ENCODE measurements around the gene RPH3AL.
"Not testable (repeated sequence)": the region's sequence is repeated elsewhere in the genome, so short reads cannot be mapped to it uniquely, and the experiment has no call there.

Gene RPH3AL

DNA sequence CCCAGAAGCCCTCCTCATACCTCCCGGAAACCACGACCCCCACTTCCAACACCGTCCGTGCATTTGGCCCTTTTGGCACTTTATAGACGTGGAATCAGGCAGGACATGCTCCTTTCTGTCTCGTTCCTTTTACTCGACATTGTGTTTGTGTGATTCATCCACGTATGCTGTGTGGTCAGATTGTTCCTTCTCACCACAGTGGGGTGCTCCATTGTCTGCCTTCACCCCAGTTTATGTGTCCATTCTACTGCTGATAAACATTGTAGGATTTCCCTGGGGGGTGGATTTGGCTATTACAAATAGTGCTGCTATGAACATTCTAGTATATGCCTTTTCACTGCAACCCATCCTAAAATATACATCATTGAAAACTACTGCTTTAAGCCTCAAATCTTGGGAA is 28.9 kb upstream of the RPH3AL start:
- DNase-seq = no peak
- intact Hi-C loops (cut with DNase I) = no loop called here

GRCh38 chr17:379531-380465 is 27.2 kb upstream of the RPH3AL start:
- intact Hi-C loops (cut with DNase I) = no loop called here
- peak in 1 of 10 donors; percentile 73 for DNase-seq

GRCh38 chr17:378068-378467 is 25.5 kb upstream of the RPH3AL start:
- intact Hi-C loops (cut with DNase I) = no loop called here
- peak in 1 of 10 donors; percentile 42 for DNase-seq

DNA sequence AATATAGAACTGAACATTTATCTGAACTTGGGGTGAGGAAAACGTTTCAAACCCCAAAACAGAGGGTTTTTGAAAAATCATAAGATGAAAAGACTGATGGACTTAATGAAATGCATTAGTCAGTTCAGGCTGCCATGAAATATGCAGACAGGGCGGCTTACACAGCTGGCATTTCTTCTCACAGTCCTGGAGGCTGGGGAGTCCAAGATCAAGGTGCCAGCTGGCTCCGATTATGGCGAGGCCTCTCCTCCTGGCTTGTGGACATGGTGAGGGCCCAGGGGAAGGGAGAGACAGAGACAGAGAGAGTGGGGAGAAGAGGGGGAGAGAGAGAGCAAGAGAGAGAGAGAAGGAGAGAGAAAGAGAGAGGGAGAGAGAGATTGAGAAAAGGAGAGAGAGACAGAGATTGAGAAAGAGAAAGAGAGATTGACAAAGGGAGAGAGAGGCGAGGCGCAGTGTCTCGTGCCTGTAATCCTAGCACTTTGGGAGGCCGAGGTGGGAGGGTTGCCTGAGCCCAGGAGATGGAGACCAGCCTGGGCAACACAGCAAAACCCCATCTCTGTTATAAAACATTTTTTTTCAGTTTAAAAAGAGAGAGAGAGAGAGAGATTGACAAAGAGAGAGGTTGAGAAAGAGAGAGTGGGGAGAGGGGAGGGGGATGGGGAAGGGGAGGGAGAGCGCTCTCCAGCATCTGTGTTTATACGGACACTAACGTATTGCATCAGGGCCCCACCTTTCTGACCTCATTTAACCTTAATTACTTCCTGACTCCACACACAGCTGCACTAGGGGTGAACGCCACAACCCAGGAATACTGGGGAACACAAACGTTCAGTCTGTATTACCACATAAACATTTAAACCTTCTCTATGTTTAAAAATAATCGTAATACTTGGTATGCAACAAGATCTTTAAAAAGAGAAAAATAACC is 24.6 kb upstream of the RPH3AL start:
- DNase-seq = peak in 2 of 10 donors; percentile 7 to 14
- intact Hi-C loops (cut with DNase I) = no loop called here

DNA sequence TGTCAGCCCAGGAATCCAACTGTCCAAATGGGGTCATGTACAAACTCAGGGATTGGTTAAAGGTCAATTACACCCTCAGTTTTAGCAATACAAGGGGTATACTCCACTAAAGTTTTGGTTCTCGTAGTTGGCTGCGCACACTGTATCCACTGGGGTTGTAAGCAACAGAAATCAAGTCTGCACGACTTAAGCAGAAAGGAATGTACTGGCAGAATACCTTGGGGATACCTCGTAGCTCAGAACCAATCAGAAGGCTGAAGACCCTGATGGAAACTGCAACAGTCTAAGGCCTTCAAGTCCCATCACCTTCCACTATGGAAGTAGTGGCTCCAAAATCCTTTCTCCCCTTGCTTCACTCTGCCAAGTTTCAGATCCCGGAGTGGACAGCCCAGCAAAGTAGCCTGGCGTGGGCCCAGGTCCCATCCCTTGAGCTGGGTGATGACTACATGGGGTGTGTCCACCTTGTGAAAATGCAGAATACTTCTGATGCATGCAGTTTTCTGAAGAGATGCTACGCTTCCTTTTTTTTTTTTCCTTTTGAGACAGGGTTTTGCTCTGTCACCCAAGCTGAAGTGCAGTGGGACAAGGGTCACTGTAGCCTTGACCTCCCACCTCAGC is 21.1 kb upstream of the RPH3AL start:
- intact Hi-C loops (cut with DNase I) = no loop called here
- peak in 1 of 10 donors; percentile 72 for DNase-seq

GRCh38 chr17:372157-373152 is 19.8 kb upstream of the RPH3AL start:
- intact Hi-C loops (cut with DNase I) = no loop called here
- peak in 2 of 10 donors; percentile 52 to 53 for DNase-seq

DNA sequence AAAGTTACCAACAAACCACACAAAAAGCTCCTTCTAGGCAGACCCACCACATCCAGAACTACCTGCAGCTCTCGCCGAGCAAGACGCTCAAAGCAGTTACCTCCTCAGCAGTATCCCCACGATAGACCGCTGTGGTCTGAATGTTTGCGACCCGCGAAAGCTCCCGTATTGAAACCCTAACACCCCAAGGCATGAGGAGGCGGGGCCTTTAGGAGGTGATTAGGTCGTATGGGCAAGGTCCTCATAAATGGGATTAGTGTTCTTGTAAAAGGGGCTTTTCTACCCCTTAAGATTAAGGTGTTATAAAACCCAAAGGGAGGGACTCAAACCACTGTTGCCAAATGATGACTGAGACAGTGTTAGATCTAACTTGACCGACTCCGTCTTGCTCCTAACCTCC is 19.0 kb upstream of the RPH3AL start:
- DNase-seq = peak in 2 of 10 donors; percentile 3 to 13
- intact Hi-C loops (cut with DNase I) = no loop called here

- intact Hi-C loops (cut with DNase I); DNase-seq: not testable (repeated sequence)
Observed at GRCh38 chr17:367656-368055, 15.0 kb upstream of the RPH3AL start.

DNA sequence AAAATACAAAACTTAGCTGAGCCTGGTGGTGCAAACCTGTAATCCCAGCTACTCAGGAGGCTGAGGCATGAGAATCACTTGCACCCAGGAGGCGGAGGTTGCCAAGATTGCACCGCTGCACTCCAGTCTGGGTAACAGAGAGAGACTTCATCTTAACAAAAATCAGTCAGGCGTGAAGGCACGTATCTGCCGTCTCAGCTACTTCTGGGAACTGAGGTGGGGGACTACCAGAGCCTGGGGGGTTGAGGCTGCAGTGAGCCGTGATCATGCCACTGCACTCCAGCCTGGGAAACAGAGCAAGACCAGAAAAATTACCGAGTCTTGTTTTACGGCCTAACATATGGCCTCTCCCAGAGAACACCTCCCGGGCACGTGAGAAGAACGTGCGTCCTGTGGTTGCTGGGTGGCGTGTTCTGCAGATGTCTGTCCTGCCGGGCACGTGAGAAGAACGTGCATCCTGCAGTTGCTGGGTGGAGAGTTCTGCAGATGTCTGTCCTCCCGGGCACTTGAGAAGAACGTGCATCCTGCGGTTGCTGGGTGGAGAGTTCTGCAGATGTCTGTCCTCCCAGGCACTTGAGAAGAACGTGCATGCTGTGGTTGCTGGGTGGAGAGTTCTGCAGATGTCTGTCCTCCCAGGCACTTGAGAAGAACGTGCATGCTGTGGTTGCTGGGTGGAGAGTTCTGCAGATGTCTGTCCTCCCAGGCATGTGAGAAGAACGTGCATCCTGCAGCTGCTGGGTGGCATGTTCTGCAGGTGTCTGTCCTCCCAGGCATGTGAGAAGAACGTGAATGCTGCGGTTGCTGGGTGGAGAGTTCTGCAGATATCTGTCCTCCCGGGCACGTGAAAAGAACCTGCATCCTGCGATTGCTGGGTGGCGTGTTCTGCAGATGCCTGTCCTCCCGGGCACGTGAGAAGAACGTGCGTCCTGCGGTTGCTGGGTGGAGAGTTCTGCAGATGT is 14.3 kb upstream of the RPH3AL start:
- intact Hi-C loops (cut with DNase I); DNase-seq: not testable (repeated sequence)

GRCh38 chr17:364766-365165 is 12.2 kb upstream of the RPH3AL start:
- intact Hi-C loops (cut with DNase I) = no loop called here
- no peak for DNase-seq

- intact Hi-C loops (cut with DNase I) = no loop called here
- no peak for DNase-seq
Observed at GRCh38 chr17:364308-364707, 11.7 kb upstream of the RPH3AL start.

- DNase-seq = no peak
- intact Hi-C loops (cut with DNase I) = no loop called here
Observed at GRCh38 chr17:362721-363120, 10.1 kb upstream of the RPH3AL start.

- peak in 1 of 10 donors; percentile 24 for DNase-seq
- intact Hi-C loops (cut with DNase I) = no loop called here
Observed at GRCh38 chr17:360092-360750, 7.6 kb upstream of the RPH3AL start.

DNA sequence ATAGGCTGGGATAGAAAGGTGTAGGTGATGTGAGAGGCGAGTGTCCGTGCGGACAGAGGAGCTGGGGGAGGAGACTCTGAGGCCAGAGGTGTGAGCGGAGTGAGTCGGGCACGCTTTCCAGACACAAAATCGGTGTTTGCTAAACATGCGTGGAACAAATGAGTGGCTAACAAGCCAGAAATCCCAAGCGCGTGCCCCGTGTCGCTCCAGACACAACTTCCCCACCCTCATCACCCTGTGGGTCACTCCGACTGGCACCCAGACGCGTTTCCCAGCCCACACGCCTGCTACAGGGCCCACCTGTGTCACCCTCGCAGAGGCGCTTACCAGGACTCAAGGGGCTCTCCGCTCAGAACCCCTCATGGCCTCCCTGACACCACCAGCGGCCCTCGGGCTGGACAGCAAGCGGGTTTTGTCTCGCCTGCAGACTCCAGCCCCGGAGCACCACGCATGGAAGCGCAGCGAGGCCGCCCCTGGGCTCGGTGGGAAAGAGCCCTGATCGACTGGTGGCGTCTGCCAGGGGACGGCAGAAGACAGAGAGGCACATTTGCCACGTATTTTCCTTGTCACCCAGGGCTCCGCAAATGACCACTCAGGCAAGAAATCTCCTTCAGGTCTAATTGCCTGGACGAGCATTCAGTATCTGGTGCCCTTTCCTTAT is 6.0 kb upstream of the RPH3AL start:
- intact Hi-C loops (cut with DNase I) = no loop called here
- DNase-seq = peak in 1 of 10 donors; percentile 77

DNA sequence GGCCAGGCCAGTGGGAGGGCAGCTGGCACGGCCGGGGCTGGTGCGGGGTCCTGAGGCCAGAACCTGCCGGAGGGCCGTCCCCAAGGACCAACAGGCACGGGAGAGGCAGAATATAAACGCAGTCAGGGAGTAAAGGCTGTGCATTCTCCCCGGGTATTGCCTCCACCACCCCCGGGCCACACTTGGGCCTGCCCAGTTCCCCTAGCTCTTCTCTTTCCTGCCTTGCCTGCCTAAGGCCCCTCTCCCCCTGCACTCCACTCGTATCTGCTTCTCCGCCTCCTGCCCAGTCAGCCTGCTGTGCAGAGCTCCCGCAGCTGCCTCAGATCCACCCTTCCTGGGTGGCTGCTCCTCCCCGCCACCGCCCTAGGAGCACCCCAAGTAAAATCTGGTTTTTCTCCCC is 5.0 kb upstream of the RPH3AL start:
- no peak for DNase-seq

DNA sequence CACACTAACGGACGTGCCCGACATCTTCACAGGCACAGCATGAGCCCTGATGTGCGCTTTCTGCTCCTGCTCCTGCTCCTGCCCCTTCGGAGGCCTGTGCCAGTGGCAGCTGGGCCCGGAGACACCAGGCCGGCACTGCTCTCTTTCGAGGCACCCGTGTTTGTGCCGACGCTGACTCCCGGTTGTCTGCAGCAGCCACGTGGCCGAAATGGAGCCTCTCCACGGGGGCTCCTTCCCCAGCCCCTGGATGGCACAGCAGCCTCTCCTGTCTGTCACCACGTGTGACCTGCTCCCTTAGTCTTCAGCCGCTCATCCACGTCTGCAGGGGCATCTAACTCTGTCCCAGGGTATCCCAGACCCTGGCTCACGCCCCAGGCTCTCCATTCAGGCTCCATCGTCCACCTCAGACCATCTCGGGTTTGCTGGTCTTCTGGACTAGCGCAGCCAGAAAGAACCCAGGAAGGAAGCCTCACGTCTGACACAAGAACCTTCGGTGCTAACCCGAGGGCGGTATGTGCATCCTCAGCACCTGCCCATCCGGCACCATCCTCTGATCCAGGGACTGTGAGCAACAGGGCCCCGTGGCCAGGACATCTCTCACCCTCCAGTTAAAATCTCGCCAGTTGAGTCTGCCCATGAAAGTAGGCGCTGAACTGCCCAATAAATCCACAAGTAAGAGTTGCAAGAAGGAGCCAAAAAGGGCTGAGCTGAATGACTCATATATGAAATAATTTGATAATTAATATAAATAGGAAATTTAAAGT is 4.2 kb upstream of the RPH3AL start:
- peak in 1 of 10 donors; percentile 76 for DNase-seq
- intact Hi-C loops (cut with DNase I) = no loop called here

More for the DNA sequence above, 5.0 kb upstream of the RPH3AL start:
- intact Hi-C loops (cut with DNase I) = no loop called here
